ENCODE measurements around the gene MS4A2. TPM values are rescaled to one million over a fixed set of nuclear protein-coding genes. Genes with fewer than 3 reads are reported as not detected.

The MS4A2 gene
- total RNA-seq, 1 experiment from 2014 or later, result not detected

DNA sequence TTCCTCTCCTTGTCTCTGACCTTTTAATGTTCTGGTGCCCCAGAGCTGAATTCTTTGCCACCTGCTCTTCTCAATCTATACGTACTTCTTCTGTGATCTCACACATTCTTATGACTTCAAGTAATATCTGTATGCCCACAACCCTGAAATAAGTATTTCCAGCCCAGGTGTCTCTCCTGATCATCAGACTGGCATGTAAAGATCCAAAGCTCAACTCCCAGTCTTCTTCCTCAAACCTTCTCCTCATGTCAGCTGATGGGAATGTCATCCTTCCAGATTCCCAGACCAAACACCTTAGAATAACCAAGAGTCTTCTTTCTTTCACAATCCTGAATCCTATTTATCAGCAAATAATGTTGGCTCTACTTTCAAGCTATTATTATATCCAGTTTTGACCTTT is 22.7 kb upstream of the MS4A2 start:
- H3K23me2 ChIP-seq (ENCODE audit: insufficient read length, low read depth, low read length, poor library complexity, severe bottlenecking), result no peaks in the 10 kb centered on the region
- H2BK5ac ChIP-seq (ENCODE audit: insufficient read length, low read length), result no peak overlapping the region
- no peaks in the 10 kb centered on the region for H3K9me3 ChIP-seq (ENCODE audit: control insufficient read depth, low read depth, low read length)
- no peak overlapping the region for H3K27ac ChIP-seq (ENCODE audit: insufficient read length, low read depth, low read length)
- no peaks in the 10 kb centered on the region for H3K79me2 ChIP-seq (ENCODE audit: insufficient read depth, low read length)
- no peak overlapping the region for H3K4ac ChIP-seq (ENCODE audit: low read depth, low read length)
- no peak overlapping the region for H3K27ac Mint-ChIP-seq
- H3K23ac ChIP-seq (ENCODE audit: insufficient read length, low read depth, low read length), result no peak overlapping the region
- H3K4me3 Mint-ChIP-seq, result no peak overlapping the region
- H2AK5ac ChIP-seq (ENCODE audit: insufficient read length, low read length), result no peak overlapping the region
- no peak overlapping the region for H2BK20ac ChIP-seq (ENCODE audit: low read depth, low read length, poor library complexity, severe bottlenecking)
- H3K4me1 ChIP-seq (ENCODE audit: insufficient read depth, low read length), result no peaks in the 10 kb centered on the region
- no peak overlapping the region for H2AFZ ChIP-seq (ENCODE audit: low read length)
- H3K4me1 Mint-ChIP-seq, result no peaks in the 10 kb centered on the region
- TF ChIP-seq CTCF (conservative IDR thresholded peaks at IDR 0.05), result no peak
- no peak overlapping the region for H4K5ac ChIP-seq (ENCODE audit: insufficient read length, low read depth, low read length)
- no peak overlapping the region for H4K91ac ChIP-seq (ENCODE audit: insufficient read length, low read depth, low read length)
- H3K9ac ChIP-seq (ENCODE audit: extremely low read depth, insufficient read length, low read length), result no peak overlapping the region
- H3K27me3 Mint-ChIP-seq (ENCODE audit: low read depth), result no peaks in the 10 kb centered on the region
- H2BK120ac ChIP-seq (ENCODE audit: low read depth, low read length, poor library complexity, severe bottlenecking), result no peak overlapping the region
- no peak overlapping the region for H2BK12ac ChIP-seq (ENCODE audit: insufficient read length, low read depth, low read length)
- DNase-seq, result no peak
- H4K20me1 ChIP-seq (ENCODE audit: control insufficient read depth, insufficient read depth, insufficient read length), result no peaks in the 10 kb centered on the region
- no peak overlapping the region for H3T11ph ChIP-seq (ENCODE audit: low read length)
- H3K14ac ChIP-seq (ENCODE audit: insufficient read depth, low read length), result no peak overlapping the region
- H3K4me2 ChIP-seq (ENCODE audit: insufficient read depth, insufficient read length, low read length), result no peak overlapping the region
- WGBS (ENCODE audit: extremely low coverage, insufficient read length, low lambda C conversion rate), result no CpG with 5 or more reads among the region's 1 CpG
- no peak overlapping the region for H3K18ac ChIP-seq (ENCODE audit: insufficient read length, low read depth, low read length)
- peaks cover 0 to 3% of the 10 kb centered on the region in 2 experiments; a peak in 1 of 5 replicates for H3K9me3 Mint-ChIP-seq
- H2BK15ac ChIP-seq (ENCODE audit: low read depth, low read length), result no peak overlapping the region
- no peaks in the 10 kb centered on the region; the same call in 1 of the 2 replicates for H3K27me3 ChIP-seq (ENCODE audit: insufficient read depth, low read length)
- H3K56ac ChIP-seq (ENCODE audit: insufficient read length, low read depth, low read length), result no peak overlapping the region
- no peak overlapping the region for H4K8ac ChIP-seq (replicated peaks; ENCODE audit: insufficient read length, low read depth, low read length)
- H3K79me1 ChIP-seq (ENCODE audit: insufficient read depth, low read depth, low read length, poor library complexity, severe bottlenecking), result no peaks in the 10 kb centered on the region
- peaks cover 0 to 3% (median 0%) of the 10 kb centered on the region in 3 experiments; a peak in 1 of 7 replicates for H3K36me3 Mint-ChIP-seq (ENCODE audit: insufficient read depth in 1 of 3, low read depth in 3 of 3)
